ENCODE results near the gene ASTN2. TPM values are rescaled to one million over a fixed set of nuclear protein-coding genes. Genes with fewer than 3 reads are reported as not detected.

ASTN2 gene
- total RNA-seq, 2 experiments from 2014 or later: 1.7 to 4.2 TPM

DNA sequence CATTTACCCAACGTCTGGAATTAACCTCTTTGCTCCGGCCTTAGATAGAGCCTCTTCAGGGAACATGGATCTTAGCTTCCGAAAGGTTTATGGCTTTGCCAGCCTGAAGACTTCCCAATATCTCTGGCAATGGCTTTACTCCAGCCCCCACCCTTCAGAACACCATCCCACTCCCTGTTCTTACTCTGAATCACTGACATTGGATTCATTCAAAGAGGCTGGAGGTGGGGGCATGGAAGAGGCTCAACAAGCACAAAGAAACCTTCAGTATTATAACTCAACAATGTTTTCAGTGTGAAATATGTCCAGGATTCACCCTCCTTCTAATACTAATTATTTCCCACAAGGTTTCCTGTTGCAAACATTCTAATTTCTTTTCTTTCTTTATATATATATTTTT is 91.5 kb downstream of the ASTN2 start:
- Histone ChIP-seq H3K36me3 (ENCODE audit: insufficient read depth, low read length) (no peaks in the 10 kb centered on the region), H3K4me2 (ENCODE audit: low read length) (no peak overlapping the region), H3K9me3 (ENCODE audit: low read length) (no peaks in the 10 kb centered on the region), H4K20me1 (ENCODE audit: insufficient read depth, low read length) (no peaks in the 10 kb centered on the region), H3K4me3 (ENCODE audit: low read depth, low read length, poor library complexity, severe bottlenecking) (no peak overlapping the region), H3K27ac (ENCODE audit: low read depth, low read length, poor library complexity, severe bottlenecking) (no peak overlapping the region), H3K4me1 (ENCODE audit: insufficient read depth, low read length, poor library complexity, severe bottlenecking) (no peaks in the 10 kb centered on the region), H3K79me2 (ENCODE audit: insufficient read depth, low read depth, low read length) (no peaks in the 10 kb centered on the region), H2AFZ (ENCODE audit: low read length) (no peak overlapping the region), H3K9me2 (ENCODE audit: insufficient read depth, low read length) (no peaks in the 10 kb centered on the region)
- TF ChIP-seq, protein P1, sequence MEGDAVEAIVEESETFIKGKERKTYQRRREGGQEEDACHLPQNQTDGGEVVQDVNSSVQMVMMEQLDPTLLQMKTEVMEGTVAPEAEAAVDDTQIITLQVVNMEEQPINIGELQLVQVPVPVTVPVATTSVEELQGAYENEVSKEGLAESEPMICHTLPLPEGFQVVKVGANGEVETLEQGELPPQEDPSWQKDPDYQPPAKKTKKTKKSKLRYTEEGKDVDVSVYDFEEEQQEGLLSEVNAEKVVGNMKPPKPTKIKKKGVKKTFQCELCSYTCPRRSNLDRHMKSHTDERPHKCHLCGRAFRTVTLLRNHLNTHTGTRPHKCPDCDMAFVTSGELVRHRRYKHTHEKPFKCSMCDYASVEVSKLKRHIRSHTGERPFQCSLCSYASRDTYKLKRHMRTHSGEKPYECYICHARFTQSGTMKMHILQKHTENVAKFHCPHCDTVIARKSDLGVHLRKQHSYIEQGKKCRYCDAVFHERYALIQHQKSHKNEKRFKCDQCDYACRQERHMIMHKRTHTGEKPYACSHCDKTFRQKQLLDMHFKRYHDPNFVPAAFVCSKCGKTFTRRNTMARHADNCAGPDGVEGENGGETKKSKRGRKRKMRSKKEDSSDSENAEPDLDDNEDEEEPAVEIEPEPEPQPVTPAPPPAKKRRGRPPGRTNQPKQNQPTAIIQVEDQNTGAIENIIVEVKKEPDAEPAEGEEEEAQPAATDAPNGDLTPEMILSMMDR (conservative IDR thresholded peaks at IDR 0.05; ENCODE audit: low read length): no peak
- TF ChIP-seq EZH2phosphoT487 (IDR thresholded peaks at IDR 0.05; ENCODE audit: borderline replicate concordance, low read depth, low read length): no peak
- intact Hi-C loops (cut with micrococcal nuclease; ENCODE audit: unreplicated experiment): no loop called here
- no peak for DNase-seq (ENCODE audit: low spot score)
- CTCF ChIA-PET (ENCODE audit: unreplicated experiment): no interaction called here
- POLR2A ChIA-PET: no interaction called here
- no TSS peak for BruUV-seq (replicated peaks)

DNA sequence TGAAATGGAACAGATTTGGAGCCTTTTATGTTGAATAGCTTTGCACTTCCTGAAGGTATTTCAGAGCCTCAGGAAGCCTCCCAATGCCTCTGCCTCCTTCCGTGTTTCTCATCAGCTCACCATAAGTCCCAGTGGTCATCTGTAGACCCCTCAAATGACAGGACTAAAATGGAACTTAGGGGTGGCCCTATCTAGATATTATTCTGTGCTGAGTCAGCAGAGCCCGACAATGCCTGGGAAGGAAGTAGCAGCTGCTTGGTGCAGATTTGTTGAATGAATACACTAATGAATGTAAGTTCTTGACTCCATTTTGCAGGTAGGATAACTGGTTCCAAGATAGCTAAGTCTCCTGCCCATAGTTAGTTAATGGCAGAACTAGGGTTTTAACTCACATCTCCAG is 97.7 kb downstream of the ASTN2 start:
- Histone ChIP-seq H3K36me3 (ENCODE audit: insufficient read depth, low read length) (no peaks in the 10 kb centered on the region), H3K27ac (ENCODE audit: low read depth, low read length, poor library complexity, severe bottlenecking) (no peak overlapping the region), H3K9me2 (ENCODE audit: insufficient read depth, low read length) (no peaks in the 10 kb centered on the region), H3K4me2 (ENCODE audit: low read length) (no peak overlapping the region), H3K4me3 (ENCODE audit: low read depth, low read length, poor library complexity, severe bottlenecking) (no peak overlapping the region), H3K9me3 (ENCODE audit: low read length) (no peaks in the 10 kb centered on the region), H3K79me2 (ENCODE audit: insufficient read depth, low read depth, low read length) (no peaks in the 10 kb centered on the region), H2AFZ (ENCODE audit: low read length) (no peak overlapping the region), H4K20me1 (ENCODE audit: insufficient read depth, low read length) (no peaks in the 10 kb centered on the region), H3K4me1 (ENCODE audit: insufficient read depth, low read length, poor library complexity, severe bottlenecking) (no peaks in the 10 kb centered on the region)
- CTCF ChIA-PET (ENCODE audit: unreplicated experiment): no interaction called here
- BruUV-seq (replicated peaks): no TSS peak
- POLR2A ChIA-PET: interaction anchor here (0.9 kb wide), 1 partner anchor 21 kb away, joined by 4 read pairs; no protein-coding TSS in a partner anchor
- intact Hi-C loops (cut with micrococcal nuclease; ENCODE audit: unreplicated experiment): no loop called here
- no peak for DNase-seq (ENCODE audit: low spot score)
- TF ChIP-seq, protein P1 (conservative IDR thresholded peaks at IDR 0.05; ENCODE audit: low read length): no peak
- no peak for TF ChIP-seq EZH2phosphoT487 (IDR thresholded peaks at IDR 0.05; ENCODE audit: borderline replicate concordance, low read depth, low read length)

DNA sequence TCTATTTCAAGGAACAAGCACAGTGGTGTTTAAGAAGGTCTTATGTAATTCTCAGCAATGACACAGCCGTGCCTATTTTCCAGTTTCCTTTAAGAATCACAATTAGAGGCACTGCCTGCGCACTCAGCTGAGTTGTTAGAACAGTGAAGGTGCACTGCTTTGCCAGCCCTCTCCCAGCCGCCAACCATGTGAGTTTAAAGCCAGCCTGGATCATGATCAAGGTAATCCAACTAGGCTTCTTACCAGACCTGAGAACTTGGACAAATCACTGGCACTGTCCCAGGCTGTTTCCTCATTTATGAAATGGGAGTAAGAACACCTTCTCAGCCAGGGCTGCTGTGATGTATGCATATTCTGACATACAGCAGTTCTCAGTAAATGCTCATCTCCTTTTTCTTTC is 99.6 kb downstream of the ASTN2 start:
- Histone ChIP-seq H3K36me3 (ENCODE audit: insufficient read depth, low read length) (no peaks in the 10 kb centered on the region), H3K9me2 (ENCODE audit: insufficient read depth, low read length) (no peaks in the 10 kb centered on the region), H3K27ac (ENCODE audit: low read depth, low read length, poor library complexity, severe bottlenecking) (no peak overlapping the region), H3K9me3 (ENCODE audit: low read length) (no peaks in the 10 kb centered on the region), H3K4me3 (ENCODE audit: low read depth, low read length, poor library complexity, severe bottlenecking) (no peak overlapping the region), H4K20me1 (ENCODE audit: insufficient read depth, low read length) (no peaks in the 10 kb centered on the region), H3K4me1 (ENCODE audit: insufficient read depth, low read length, poor library complexity, severe bottlenecking) (no peaks in the 10 kb centered on the region), H2AFZ (ENCODE audit: low read length) (no peak overlapping the region), H3K79me2 (ENCODE audit: insufficient read depth, low read depth, low read length) (no peaks in the 10 kb centered on the region), H3K4me2 (ENCODE audit: low read length) (no peak overlapping the region)
- no peak for TF ChIP-seq EZH2phosphoT487 (IDR thresholded peaks at IDR 0.05; ENCODE audit: borderline replicate concordance, low read depth, low read length)
- TF ChIP-seq, protein P1 (conservative IDR thresholded peaks at IDR 0.05; ENCODE audit: low read length): no peak
- POLR2A ChIA-PET: interaction anchor here (0.7 kb wide), 1 partner anchor 37 kb away, joined by 3 read pairs; no protein-coding TSS in a partner anchor
- intact Hi-C loops (cut with micrococcal nuclease; ENCODE audit: unreplicated experiment): no loop called here
- no peak for DNase-seq (ENCODE audit: low spot score)
- CTCF ChIA-PET (ENCODE audit: unreplicated experiment): no interaction called here
- BruUV-seq (replicated peaks): no TSS peak
